NB4 (cell line): Measurements from ENCODE around the gene MGMT.

ENCODE experiments used
- CTCF ChIP-seq: IDR thresholded peaks from one replicate; pipeline ENCODE4 v1.5.1; 2012; ENCODE audit warnings: low read depth, low read length
- MAX ChIP-seq: IDR thresholded peaks from 2 replicates; pipeline ENCODE4 v1.6.1; 2011; ENCODE audit warnings: low read depth, low read length
- MYC ChIP-seq: IDR thresholded peaks from 2 replicates; pipeline ENCODE4 v1.6.1; 2011; ENCODE audit warnings: low read depth, low read length
- POLR2A ChIP-seq: IDR thresholded peaks from 2 replicates; pipeline ENCODE4 v1.6.1; 2011; ENCODE audit warnings: mild to moderate bottlenecking; ENCODE audit not compliant: insufficient read length; ENCODE audit errors: extremely low read depth

- no peak for TF ChIP-seq CTCF
- TF ChIP-seq POLR2A, result no peak
- TF ChIP-seq MAX, result no peak
- TF ChIP-seq MYC, result no peak
Observed at GRCh38 chr10:129599160-129599559, 132.1 kb downstream of the MGMT start.
